Posterior vena cava (tissue), 2 donors: Measurements from ENCODE around the gene PKDREJ. TPM values are rescaled to one million over a fixed set of nuclear protein-coding genes. Genes with fewer than 3 reads are reported as not detected.

ENCODE experiments used
- DNase-seq: peaks from one replicate; pipeline ENCODE4 v3.0.0-alpha.2; 2020; ENCODE audit warnings: low spot score
- intact Hi-C, 2 donors: fragments of 100-400 bp; cut with DNase I; formaldehyde crosslinking; loops; one replicate each; pipeline versions ENCODE4 v1.14.1 to v1.14.2; 2022 to 2023
- total RNA-seq, 2 donors: library from RNA; stranded (reverse); fragmentation: NEBNext Ultra II Directional; extraction: Animal tissue kit (Norgen Biotek cat#: 25700); gene quantifications; one replicate each; pipeline ENCODE4 v1.2.1, GENCODE V29; 2021
- donor health status: DM: yes; HTN: yes; CAD: no.
- donor health status: DM: yes; HTN: yes; CAD: no.

PKDREJ gene
- total RNA-seq, 2 donors from 2014 or later, result 0.05 to 0.09 TPM

- intact Hi-C loops, result no loop called here
- no peak for DNase-seq
Observed at GRCh38 chr22:46242076-46242475, 21.1 kb downstream of the PKDREJ start.

GRCh38 chr22:46241396-46242007, 21.6 kb downstream of the PKDREJ start:
- intact Hi-C loops, result no loop called here
- no peak for DNase-seq

- intact Hi-C loops, result no loop called here
- DNase-seq, result no peak
Observed at GRCh38 chr22:46240907-46241306, 22.2 kb downstream of the PKDREJ start.

- DNase-seq, result no peak
- intact Hi-C loops, result no loop called here
Observed at GRCh38 chr22:46240506-46240905, 22.6 kb downstream of the PKDREJ start.

GRCh38 chr22:46240073-46240472, 23.1 kb downstream of the PKDREJ start:
- no peak for DNase-seq
- intact Hi-C loops, result no loop called here

GRCh38 chr22:46239261-46240048, 23.7 kb downstream of the PKDREJ start:
- no peak for DNase-seq

GRCh38 chr22:46238541-46238940, 24.6 kb downstream of the PKDREJ start:
- intact Hi-C loops, result no loop called here
- DNase-seq, result no peak

More at GRCh38 chr22:46239261-46240048, 23.7 kb downstream of the PKDREJ start:
- intact Hi-C loops, result no loop called here

- no peak for DNase-seq
- intact Hi-C loops, result no loop called here
Observed at GRCh38 chr22:46237453-46238124, 25.6 kb downstream of the PKDREJ start.

- intact Hi-C loops, result no loop called here
- no peak for DNase-seq
Observed at GRCh38 chr22:46234969-46235368, 28.2 kb downstream of the PKDREJ start.

- DNase-seq, result no peak
- intact Hi-C loops, result no loop called here
Observed at GRCh38 chr22:46233231-46233630, 29.9 kb downstream of the PKDREJ start.

GRCh38 chr22:46230262-46230901, 32.8 kb downstream of the PKDREJ start:
- intact Hi-C loops, result no loop called here
- DNase-seq, result no peak

GRCh38 chr22:46229701-46230100, 33.4 kb downstream of the PKDREJ start:
- DNase-seq, result no peak
- intact Hi-C loops, result no loop called here

- DNase-seq, result no peak
- intact Hi-C loops, result no loop called here
Observed at GRCh38 chr22:46226577-46226976, 36.6 kb downstream of the PKDREJ start.

- intact Hi-C loops, result no loop called here
- DNase-seq, result no peak
Observed at GRCh38 chr22:46225631-46226030, 37.5 kb downstream of the PKDREJ start.

- intact Hi-C loops, result no loop called here
- no peak for DNase-seq
Observed at GRCh38 chr22:46224898-46225290, 38.2 kb downstream of the PKDREJ start.

GRCh38 chr22:46224044-46224897, 38.9 kb downstream of the PKDREJ start:
- intact Hi-C loops, result no loop called here
- DNase-seq, result no peak

- DNase-seq, result no peak
- intact Hi-C loops, result no loop called here
Observed at GRCh38 chr22:46220921-46221320, 42.2 kb downstream of the PKDREJ start.

GRCh38 chr22:46219636-46220035, 43.5 kb downstream of the PKDREJ start:
- DNase-seq, result no peak
- intact Hi-C loops, result no loop called here

GRCh38 chr22:46214616-46215015, 48.5 kb downstream of the PKDREJ start:
- intact Hi-C loops, result no loop called here

More at GRCh38 chr22:46214616-46215015, 48.5 kb downstream of the PKDREJ start:
- DNase-seq, result no peak
